Astrocyte (in vitro differentiated cells and primary cell): ENCODE measurements around the gene RABL3.

Experiments used
- EZH2 ChIP-seq: IDR thresholded peaks from 2 replicates; pipeline ENCODE4 v1.6.1; 2012; ENCODE audit warnings: mild to moderate bottlenecking, low read length, inconsistent platforms; ENCODE audit not compliant: insufficient read depth
- TF ChIP-seq, protein P1 (sequence below): IDR thresholded peaks from 2 replicates; pipeline ENCODE4 v1.5.1; 2011; ENCODE audit warnings: low read depth, mild to moderate bottlenecking, inconsistent platforms, low read length, moderate library complexity; ENCODE audit not compliant: insufficient read depth

DNA sequence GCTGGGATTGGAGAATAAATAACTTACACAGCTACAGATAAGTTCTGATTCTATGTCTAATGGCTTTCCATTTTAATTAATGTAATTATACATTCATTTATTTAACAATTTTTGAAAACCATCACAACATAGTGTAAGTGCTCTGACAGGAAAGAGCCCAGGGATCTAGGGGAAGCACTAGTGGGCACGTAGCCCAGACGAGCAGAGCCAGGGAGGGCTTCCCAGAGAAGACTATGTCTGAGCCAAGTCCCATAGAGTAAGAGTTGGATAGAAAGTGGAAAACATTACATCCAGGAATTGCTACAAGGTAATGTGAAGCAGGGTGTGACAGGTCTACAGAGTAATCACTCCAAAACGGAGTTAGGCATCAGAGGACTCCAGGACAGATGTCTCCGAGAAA lies 57.4 kb downstream of the RABL3 start:
- TF ChIP-seq, protein P1, sequence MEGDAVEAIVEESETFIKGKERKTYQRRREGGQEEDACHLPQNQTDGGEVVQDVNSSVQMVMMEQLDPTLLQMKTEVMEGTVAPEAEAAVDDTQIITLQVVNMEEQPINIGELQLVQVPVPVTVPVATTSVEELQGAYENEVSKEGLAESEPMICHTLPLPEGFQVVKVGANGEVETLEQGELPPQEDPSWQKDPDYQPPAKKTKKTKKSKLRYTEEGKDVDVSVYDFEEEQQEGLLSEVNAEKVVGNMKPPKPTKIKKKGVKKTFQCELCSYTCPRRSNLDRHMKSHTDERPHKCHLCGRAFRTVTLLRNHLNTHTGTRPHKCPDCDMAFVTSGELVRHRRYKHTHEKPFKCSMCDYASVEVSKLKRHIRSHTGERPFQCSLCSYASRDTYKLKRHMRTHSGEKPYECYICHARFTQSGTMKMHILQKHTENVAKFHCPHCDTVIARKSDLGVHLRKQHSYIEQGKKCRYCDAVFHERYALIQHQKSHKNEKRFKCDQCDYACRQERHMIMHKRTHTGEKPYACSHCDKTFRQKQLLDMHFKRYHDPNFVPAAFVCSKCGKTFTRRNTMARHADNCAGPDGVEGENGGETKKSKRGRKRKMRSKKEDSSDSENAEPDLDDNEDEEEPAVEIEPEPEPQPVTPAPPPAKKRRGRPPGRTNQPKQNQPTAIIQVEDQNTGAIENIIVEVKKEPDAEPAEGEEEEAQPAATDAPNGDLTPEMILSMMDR, result no peak
- TF ChIP-seq EZH2, result no peak
